WTC11 (cell line): ENCODE measurements around the gene UBL4A.

ENCODE experiments used
- ATF2 ChIP-seq: sonication (generic); formaldehyde crosslinking; IDR thresholded peaks from 2 replicates; pipeline ENCODE4 v1.8.1; 2022; ENCODE audit warnings: low read depth, missing genetic modification reagents, borderline replicate concordance
- CTCF ChIP-seq: fragments of 200-600 bp; IDR thresholded peaks from 2 replicates; pipeline ENCODE4 v1.8.0; 2022; ENCODE audit warnings: antibody characterized with exemption
- ELF4 ChIP-seq: sonication (generic); formaldehyde crosslinking; IDR thresholded peaks from 2 replicates; pipeline ENCODE4 v1.8.1; 2022; ENCODE audit warnings: low read depth, mild to moderate bottlenecking, moderate library complexity, missing genetic modification reagents
- JAZF1 ChIP-seq: fragments of 250-450 bp; sonication (Bioruptor Pico); IDR thresholded peaks from 2 replicates; pipeline ENCODE4 v1.9.0; 2021; ENCODE audit warnings: moderate library complexity, mild to moderate bottlenecking, inconsistent platforms
- NFE2L1 ChIP-seq: sonication (generic); formaldehyde crosslinking; IDR thresholded peaks from 2 replicates; pipeline ENCODE4 v1.8.1; 2023; ENCODE audit warnings: missing genetic modification reagents
- RELA ChIP-seq: sonication (generic); formaldehyde crosslinking; IDR thresholded peaks from 2 replicates; pipeline ENCODE4 v1.8.1; 2022; ENCODE audit warnings: missing genetic modification reagents, mild to moderate bottlenecking, borderline replicate concordance

- TF ChIP-seq ELF4 (CRISPR knock-in tag) (no peak), ATF2 (CRISPR knock-in tag) (no peak), CTCF (no peak), JAZF1 (no peak), NFE2L1 (CRISPR knock-in tag) (no peak), RELA (no peak)
Observed at GRCh38 chrX:154502989-154503388, 16.6 kb upstream of the UBL4A start.
